ENCODE results near the gene PVALEF. TPM values are rescaled to one million over a fixed set of nuclear protein-coding genes. Genes with fewer than 3 reads are reported as not detected.

The PVALEF gene
- total and polyA plus RNA-seq, 2 of the 13 experiments (the other 11 are each of a cell fraction or from before 2014, with no cell fraction given) = 0.18 TPM

GRCh38 chr17:81230043-81230820 is 64.9 kb downstream of the PVALEF start:
- Histone ChIP-seq H3K79me2 (ENCODE audit: insufficient read depth, low read length) (no peaks in the 10 kb centered on the region), H3K27me3 (ENCODE audit: control insufficient read depth in 1 of 2, insufficient read depth in 2 of 2, low read length in 2 of 2) (no peaks in the 10 kb centered on the region), H3K4me2 (ENCODE audit: low read depth, low read length) (no peak overlapping the region), H3K27ac (ENCODE audit: extremely low read length, insufficient read depth, low read length) (no peak overlapping the region), H3K9me3 (ENCODE audit: low read length) (no peaks in the 10 kb centered on the region), H3K4me1 (ENCODE audit: insufficient read depth, low read length) (peaks cover 13% of the 10 kb centered on the region), H3K4me3 (replicated peaks in 1 of 3; ENCODE audit: insufficient read depth in 1 of 3, low read depth in 2 of 3, low read length in 3 of 3) (no peak overlapping the region), H2AFZ (ENCODE audit: low read length) (no peak overlapping the region), H3K9ac (ENCODE audit: insufficient read depth, low read depth, low read length) (no peak overlapping the region), H3K36me3 (replicated peaks in 1 of 2; ENCODE audit: control insufficient read depth in 1 of 2, insufficient read depth in 2 of 2, low read length in 2 of 2) (peaks cover 25 to 32% of the 10 kb centered on the region in 2 experiments; a peak in 4 of 5 replicates), H4K20me1 (ENCODE audit: insufficient read depth, low read length) (no peaks in the 10 kb centered on the region)
- ATAC-seq (peak; percentile 52), FAIRE-seq (no peak), DNase-seq (ENCODE audit: low spot score) (no peak)
- no TSS peak for BruUV-seq (replicated peaks)
- WGBS (ENCODE audit: low lambda C conversion rate) = 98% methylated on average over 20 of the region's 26 CpGs
- in situ Hi-C loops (cut with HindIII; ENCODE audit: extremely low pct_ligation_motif_present, low pct_unique_long_range_greater_than_20kb) = no loop called here
- POLR2A ChIA-PET = interaction anchor here (2.9 kb wide), 1 partner anchor 9 kb away, joined by 10 read pairs; the partner anchor contains the start of genes NDUFAF8 and TEPSIN
- intact Hi-C loops (cut with micrococcal nuclease; ENCODE audit: unreplicated experiment) = no loop called here
- CTCF ChIA-PET (ENCODE audit: low intra/inter-chr PET ratio, low total read pairs) = interaction anchor here (1.8 kb wide), 1 partner anchor 88 kb away, joined by 12 read pairs; no protein-coding TSS in a partner anchor
- TF ChIP-seq ZNF772 (CRISPR knock-in tag; IDR thresholded peaks at IDR 0.05) (no peak), ZNF550 (CRISPR knock-in tag; IDR thresholded peaks at IDR 0.05; ENCODE audit: borderline replicate concordance) (no peak), SPEN (CRISPR knock-in tag; IDR thresholded peaks at IDR 0.05; ENCODE audit: low read depth) (peak; percentile 49; the same call in 1 of the 2 replicates), ZNF263 (CRISPR knock-in tag; IDR thresholded peaks at IDR 0.05) (peak; percentile 91), SKIL (CRISPR knock-in tag; IDR thresholded peaks at IDR 0.05; ENCODE audit: borderline replicate concordance) (no peak), RAD21 (CRISPR knock-in tag; IDR thresholded peaks at IDR 0.05) (peak; percentile 68), ZBTB38 (CRISPR knock-in tag; IDR thresholded peaks at IDR 0.05) (peak; percentile 51; the same call in 1 of the 2 replicates), DNMT1 (CRISPR knock-in tag; IDR thresholded peaks at IDR 0.05) (0 out of 2 replicates have a peak, but pooled peaks have one; percentile 27), ZNF749 (CRISPR knock-in tag; IDR thresholded peaks at IDR 0.05; ENCODE audit: borderline replicate concordance) (0 out of 2 replicates have a peak, but pooled peaks have one; percentile 7), XRCC5 (optimal IDR thresholded peaks at IDR 0.05; ENCODE audit: low read length) (peak; percentile 40), NPAS2 (CRISPR knock-in tag; IDR thresholded peaks at IDR 0.05; ENCODE audit: borderline replicate concordance) (no peak), ZNF235 (CRISPR knock-in tag; IDR thresholded peaks at IDR 0.05; ENCODE audit: borderline replicate concordance) (no peak), ZNF329 (CRISPR knock-in tag; IDR thresholded peaks at IDR 0.05; ENCODE audit: low read depth) (no peak)
- TF ChIP-seq, protein P1, sequence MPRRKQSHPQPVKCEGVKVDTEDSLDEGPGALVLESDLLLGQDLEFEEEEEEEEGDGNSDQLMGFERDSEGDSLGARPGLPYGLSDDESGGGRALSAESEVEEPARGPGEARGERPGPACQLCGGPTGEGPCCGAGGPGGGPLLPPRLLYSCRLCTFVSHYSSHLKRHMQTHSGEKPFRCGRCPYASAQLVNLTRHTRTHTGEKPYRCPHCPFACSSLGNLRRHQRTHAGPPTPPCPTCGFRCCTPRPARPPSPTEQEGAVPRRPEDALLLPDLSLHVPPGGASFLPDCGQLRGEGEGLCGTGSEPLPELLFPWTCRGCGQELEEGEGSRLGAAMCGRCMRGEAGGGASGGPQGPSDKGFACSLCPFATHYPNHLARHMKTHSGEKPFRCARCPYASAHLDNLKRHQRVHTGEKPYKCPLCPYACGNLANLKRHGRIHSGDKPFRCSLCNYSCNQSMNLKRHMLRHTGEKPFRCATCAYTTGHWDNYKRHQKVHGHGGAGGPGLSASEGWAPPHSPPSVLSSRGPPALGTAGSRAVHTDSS (CRISPR knock-in tag; conservative IDR thresholded peaks at IDR 0.05) = no peak
- TF ChIP-seq, protein P2, sequence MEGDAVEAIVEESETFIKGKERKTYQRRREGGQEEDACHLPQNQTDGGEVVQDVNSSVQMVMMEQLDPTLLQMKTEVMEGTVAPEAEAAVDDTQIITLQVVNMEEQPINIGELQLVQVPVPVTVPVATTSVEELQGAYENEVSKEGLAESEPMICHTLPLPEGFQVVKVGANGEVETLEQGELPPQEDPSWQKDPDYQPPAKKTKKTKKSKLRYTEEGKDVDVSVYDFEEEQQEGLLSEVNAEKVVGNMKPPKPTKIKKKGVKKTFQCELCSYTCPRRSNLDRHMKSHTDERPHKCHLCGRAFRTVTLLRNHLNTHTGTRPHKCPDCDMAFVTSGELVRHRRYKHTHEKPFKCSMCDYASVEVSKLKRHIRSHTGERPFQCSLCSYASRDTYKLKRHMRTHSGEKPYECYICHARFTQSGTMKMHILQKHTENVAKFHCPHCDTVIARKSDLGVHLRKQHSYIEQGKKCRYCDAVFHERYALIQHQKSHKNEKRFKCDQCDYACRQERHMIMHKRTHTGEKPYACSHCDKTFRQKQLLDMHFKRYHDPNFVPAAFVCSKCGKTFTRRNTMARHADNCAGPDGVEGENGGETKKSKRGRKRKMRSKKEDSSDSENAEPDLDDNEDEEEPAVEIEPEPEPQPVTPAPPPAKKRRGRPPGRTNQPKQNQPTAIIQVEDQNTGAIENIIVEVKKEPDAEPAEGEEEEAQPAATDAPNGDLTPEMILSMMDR (CRISPR knock-in tag; IDR thresholded peaks at IDR 0.05) = peak; percentile 90
- TF ChIP-seq, protein P3, sequence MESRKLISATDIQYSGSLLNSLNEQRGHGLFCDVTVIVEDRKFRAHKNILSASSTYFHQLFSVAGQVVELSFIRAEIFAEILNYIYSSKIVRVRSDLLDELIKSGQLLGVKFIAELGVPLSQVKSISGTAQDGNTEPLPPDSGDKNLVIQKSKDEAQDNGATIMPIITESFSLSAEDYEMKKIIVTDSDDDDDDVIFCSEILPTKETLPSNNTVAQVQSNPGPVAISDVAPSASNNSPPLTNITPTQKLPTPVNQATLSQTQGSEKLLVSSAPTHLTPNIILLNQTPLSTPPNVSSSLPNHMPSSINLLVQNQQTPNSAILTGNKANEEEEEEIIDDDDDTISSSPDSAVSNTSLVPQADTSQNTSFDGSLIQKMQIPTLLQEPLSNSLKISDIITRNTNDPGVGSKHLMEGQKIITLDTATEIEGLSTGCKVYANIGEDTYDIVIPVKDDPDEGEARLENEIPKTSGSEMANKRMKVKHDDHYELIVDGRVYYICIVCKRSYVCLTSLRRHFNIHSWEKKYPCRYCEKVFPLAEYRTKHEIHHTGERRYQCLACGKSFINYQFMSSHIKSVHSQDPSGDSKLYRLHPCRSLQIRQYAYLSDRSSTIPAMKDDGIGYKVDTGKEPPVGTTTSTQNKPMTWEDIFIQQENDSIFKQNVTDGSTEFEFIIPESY (CRISPR knock-in tag; IDR thresholded peaks at IDR 0.05) = 0 out of 2 replicates have a peak, but pooled peaks have one; percentile 25
